Measurements from ENCODE around the gene BBS9.

The BBS9 gene

DNA sequence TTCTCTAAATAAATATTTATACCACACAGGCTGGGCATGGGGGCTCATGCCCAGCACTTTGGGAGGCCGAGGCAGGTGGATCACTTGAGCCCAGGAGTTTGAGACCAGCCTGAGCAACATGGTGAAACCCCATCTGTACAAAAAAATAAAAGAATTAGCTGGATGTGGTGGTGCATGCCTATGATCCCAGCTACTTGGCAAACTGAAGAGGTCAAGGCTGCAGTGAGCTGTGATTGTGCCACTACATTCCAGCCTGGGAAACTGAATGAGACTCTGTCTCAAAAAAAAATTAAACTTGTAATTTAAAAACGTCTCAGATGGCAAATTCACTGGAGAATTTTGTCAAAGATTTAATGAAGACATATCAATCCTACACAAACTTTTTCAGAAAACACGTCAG is 498.4 kb downstream of the BBS9 start:
- DNase-seq, result no peak

DNA sequence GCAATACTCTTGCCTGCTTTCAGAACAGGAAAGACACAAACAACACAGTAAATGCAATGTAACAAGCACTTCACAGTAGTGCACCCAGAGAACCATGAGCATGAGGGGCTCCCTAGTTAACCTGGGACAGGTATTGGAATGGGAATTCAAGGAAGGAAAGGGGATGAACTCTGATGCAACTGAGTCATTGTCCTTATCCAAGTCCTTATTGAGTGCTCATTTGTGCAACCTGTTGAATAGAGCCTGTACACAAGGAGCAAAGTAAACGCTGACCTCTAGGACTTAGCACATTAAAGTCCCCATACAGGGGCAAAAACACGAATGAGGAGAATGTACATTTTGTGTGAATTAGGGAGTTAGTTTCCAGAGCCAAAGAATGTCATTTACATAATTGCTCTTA is 499.5 kb downstream of the BBS9 start:
- DNase-seq, result no peak

DNA sequence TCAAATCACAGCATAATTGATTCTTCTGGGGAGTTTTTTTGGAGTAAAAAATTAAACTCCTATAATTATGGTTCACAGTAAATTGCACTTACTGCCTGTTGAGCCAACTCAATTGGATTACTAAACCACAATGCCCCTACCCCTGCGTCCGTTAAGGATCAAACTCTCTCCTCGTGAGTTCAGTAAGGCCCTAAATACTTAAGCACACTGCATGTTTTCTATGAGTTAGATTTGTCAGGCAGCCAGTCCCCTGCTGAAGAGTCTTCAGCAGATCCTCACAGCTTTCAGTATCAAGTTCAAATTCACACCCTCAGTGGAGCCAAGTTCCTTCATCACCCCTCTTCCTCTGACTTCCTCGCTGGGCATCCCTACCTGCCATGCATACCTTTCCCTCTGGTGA is 501.0 kb downstream of the BBS9 start:
- DNase-seq, result no peak

DNA sequence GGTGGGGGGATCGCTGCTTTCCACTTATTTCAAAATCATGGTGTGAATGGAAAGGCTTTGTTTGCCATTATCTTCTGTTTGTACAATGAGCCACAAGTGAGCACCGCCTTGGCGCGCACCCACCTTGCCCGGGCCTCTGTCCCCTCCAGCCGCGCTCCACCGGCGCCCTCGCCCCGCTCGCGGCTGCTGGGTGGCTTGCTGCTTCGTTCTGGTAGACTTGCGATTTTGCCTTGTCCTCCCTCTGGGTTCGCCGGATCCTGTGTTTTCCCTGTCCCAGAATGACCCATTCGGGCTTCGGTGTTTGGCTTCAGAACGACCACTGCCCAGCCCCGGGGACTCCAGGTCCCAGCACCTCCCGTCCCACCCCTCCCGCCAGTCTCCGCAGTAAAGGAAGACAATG is 503.0 kb downstream of the BBS9 start:
- DNase-seq, result no peak

DNA sequence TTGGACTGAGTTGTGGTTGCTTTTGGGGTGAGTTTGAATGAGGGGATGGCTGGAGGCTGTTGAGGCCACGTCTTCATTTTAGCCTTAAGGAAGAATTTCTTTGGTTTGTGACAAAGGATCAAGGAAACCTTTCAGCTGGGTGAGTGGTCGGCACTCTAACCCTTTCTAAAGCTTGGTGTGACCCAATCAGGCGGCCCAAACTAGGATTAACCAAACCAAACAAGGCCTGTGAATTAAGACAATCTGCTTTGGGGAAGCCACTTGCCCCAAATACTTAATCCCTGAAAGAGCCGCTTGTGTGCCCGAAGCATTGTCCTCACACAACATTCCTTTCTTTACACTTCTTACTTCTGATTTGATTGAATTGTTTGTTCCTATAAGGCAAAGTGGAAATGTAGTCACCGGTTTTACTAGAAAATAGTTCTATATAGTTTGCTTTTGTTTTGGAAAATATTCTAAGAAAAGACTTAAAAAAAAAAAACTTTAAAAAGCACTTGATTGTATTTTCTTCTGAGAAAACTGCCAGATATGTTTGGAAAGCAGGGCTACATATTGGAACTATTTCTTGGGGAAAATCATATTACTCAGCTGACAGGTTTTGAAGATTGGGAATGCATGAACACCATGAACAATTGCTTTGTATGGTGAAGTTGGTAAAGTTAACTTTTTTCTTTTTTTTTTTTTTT is 503.6 kb downstream of the BBS9 start:
- DNase-seq, result no peak

DNA sequence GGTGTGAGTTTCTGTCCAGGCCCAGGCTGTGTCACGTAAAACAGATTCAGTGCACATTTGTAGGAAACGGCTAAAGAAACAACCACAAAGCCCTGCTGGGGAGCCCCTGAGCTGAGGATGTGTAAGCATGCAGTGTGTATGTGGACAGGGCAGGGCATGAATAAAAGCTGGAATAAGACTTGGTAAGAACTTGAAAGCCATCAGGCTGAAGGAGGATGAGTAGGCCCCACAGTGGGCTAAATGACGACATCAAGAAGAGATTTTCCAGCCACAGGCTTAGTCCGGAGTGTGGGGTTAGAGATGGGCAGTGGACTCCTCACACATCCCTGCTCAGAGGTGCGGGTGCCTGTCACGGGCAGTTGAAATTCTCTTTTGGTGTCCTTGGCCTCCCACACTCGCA is 505.2 kb downstream of the BBS9 start:
- no peak for DNase-seq

DNA sequence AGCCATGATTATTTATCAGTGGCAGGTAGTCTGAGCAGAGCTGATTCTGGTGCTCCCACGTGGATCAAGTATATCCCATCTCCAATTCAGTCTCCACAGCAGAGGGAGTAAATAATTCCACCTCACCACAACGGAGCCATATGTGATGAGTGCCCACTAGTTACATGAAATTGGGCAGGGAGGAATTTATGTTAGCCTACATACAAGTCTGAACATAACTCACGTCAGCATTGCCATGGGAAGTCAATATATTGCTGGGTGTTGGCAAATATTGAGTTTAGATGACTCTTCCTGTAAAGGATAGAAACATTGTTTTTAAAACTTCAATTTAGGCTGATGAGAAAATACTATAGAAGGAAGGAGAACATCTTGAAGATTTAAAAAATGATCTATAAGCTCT is 507.0 kb downstream of the BBS9 start:
- DNase-seq, result no peak

DNA sequence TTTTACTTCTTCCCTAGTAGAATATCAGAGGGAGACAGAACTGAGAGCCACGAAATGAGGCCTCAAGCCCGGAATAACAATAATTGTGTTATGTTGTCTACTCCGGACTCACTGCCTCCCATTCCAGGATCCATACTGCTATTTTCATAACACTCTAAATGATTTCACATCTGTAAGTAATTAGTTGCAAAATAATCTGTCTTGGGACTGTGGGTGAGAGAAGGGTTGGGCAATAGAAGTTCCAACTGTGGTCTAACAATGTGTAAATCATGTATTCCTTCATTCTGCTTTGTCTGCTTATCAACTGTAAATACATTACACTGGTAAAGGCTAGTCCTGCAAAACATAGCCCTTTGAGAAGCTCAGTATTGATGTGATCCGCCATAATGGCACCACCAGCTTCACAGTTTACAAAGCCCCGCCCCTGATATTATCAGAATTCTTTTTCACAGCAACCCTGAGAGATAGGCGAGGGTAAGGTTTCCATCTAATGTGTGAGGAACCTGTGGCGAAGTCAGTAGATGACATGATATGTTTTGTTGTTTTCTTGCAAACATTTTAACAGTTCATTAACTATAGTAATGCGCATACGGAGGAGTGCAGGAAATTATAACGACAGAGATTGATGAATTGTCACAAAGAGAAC is 510.3 kb downstream of the BBS9 start:
- DNase-seq, result no peak

DNA sequence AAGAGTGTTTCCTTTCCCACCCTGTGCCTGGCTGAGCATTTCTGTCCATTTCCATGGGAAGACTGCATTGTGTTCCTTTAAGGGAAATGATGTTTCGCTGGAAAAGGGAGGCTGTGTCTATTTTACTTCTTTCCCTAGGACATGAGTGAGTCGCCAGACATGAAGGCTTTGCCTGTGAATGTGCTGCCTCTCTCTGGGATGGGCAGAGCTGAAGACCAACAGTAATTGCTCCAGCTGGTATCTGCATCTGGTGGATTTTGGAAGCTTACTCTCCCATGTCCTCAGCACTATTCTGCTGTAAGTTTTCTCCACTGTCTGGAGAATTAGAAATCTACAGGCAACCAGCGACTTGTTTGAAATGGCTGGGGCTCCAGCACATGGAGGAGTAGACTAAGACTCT is 511.4 kb downstream of the BBS9 start:
- DNase-seq, result no peak

DNA sequence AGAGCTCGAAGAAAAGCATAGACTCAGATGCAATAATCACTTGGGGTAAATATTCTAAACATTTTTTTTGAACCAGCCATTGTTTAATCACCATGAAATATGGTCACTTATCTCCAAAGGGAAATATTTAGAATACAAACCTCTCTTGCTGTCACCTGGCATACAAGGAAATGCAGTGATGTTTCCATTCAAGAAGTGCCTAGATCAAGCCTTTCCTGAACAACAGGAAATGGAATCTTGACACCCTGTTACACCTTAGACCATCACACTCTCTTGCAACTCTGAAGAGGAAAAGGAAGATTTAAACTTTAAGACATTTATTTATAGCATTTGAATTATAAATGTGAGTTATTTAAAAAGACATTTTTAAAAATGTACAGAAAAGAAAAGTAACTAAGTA is 512.9 kb downstream of the BBS9 start:
- no peak for DNase-seq

DNA sequence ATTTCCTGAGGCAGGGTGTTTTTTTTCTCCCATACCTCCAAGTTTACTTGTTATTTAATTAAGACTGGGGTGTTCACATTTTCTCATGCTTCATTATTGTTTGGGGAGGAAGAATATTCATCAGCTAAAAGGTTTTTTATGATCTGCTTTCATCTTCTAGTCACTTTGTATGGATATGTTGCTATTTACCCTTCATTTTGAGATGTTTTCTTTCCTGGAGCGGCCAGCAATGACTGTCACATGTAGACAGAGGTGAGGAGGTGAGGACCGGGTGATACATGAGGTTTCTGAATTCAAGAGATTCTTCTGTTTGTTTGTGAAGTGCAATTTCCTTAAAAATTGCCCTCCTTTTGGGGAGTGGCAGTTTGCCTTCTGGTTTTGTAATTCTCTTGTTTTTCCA is 514.2 kb downstream of the BBS9 start:
- DNase-seq, result no peak

DNA sequence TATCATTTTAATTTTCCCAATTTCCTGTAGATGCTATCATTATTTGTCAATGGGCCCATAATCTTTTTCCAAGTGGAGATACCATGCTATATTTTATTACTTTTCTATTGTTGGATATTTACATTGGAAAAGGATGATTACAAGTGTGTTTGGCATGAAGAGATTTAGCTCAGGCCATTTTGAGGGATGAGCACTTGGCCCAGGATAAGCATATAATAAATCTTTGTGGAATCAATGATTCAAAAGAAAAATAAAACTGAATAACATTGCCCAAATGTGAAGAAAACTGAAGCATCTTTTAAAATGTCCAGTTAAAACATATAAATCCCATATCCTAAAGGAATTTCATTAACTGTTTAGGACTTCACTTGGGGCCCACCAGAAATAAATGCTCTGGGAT is 515.1 kb downstream of the BBS9 start:
- no peak for DNase-seq

DNA sequence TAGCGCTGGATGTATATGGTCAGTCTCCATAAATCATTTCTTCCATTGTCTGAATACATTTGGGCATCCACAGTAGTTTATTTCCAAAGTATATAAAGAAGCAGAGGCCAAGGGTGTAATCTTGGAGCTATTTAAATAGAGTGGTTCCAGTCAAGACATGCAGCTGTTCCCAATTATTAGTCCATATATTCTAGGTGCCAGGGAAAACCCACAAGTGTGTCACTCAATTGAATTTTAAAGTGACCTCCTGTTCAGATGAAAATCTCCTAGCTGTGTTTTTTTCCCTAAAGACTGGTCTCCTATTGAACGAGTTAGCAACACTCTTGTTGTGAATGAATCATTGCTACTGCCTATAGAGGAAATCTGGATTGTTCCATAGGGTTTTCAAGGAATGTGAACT is 515.7 kb downstream of the BBS9 start:
- no peak for DNase-seq

DNA sequence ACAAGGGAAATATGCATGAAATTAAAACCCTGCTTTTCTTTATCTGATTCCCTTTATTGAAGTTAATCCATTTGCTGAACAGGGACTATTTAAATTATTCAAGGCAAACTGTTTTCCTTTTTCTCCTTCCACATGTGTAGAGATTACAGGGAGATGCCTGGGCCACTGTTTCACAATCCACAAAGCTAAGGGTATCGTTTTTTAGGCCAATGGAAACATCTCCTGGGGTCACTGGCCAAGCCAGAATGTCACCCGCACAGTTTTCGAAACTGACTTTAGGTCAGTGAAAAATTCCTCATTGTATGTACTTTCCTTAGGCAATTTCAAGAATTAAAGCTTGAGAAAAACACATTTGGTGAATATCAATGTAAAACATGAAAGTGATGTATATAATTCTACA is 516.8 kb downstream of the BBS9 start:
- no peak for DNase-seq

DNA sequence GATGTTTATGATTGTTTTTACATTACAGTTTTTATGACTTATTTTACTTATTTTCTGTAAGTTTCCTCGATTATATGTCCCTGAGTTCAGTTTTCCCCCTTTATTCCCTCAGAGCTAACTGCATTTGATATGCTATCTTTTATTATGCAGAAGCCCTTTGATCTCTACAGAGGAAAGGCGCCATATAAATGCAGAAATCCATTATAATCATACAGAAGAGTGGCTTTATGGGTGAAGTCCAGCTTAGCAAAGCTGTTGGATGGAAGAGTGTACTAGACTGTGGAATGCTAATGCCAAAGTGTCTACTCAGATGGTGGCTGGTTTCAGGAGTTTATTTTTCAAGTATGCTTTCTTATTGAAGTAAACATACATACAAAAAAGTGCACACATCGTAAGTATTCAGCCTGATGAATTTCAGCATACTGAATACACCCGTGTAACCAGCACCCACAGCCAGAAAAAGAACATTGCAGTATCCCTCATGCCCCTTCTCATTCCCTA is 517.6 kb downstream of the BBS9 start:
- no peak for DNase-seq

DNA sequence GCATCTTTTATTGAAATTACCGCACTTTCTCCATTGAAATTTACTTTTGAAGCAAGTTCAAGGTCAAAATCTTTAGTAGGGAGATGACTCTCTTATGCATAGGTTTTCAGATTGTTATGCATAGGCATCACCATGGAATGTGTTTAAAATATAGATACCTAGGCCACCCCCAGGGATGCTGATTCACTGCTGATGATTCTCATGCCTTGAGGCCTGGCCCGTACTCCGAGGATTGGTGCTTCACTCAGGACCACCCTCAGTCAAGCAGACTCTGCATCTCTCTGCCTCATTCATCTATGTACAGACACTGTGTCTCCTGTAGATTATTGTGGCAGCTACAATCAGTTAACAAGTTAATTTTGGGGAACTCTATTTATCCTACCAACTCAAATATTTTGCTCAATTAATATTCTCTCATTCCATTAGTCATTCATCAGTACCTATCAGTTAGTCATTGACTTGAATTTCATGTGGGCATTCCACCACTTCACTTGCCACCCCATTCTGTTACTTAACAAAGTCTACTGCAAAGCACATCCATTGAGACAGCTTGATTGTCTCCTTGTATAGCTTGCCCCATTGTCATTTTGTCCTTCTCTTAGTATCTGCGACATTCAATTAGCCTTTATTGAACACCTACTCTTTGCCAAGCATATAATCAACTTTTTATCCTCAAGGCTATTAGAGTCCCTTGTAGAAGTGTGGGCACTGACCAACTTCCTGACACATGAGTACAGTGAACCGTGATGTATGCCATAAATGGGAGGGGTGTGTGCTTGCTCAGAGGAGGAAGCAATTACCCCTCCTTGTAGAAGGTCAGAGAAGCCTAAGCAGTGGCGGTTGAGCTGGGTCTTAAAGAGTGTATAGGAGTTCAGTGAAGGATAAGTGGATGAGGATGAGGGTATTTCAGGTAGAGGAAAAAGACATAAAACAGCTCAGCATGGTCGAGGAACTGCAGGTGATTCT is 520.4 kb downstream of the BBS9 start:
- DNase-seq, result no peak

DNA sequence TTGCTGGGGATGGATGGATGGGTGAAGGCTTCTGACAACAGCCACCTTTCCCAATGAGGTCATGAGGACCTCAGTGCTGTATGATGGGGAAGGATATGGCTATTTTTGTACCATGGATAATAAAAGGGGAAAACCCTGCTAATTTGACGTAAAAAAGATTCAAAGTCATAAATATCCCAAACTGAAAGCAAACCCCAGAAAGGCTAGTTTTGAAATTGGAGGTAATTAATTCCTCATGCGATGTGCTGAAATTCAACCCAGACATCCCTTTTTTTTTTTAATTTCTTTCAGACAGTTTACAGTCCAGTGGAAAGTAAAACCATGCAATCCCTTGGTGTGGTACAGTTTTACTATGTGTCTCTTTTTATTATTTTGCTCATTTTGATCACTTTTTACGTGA is 521.5 kb downstream of the BBS9 start:
- DNase-seq, result no peak

DNA sequence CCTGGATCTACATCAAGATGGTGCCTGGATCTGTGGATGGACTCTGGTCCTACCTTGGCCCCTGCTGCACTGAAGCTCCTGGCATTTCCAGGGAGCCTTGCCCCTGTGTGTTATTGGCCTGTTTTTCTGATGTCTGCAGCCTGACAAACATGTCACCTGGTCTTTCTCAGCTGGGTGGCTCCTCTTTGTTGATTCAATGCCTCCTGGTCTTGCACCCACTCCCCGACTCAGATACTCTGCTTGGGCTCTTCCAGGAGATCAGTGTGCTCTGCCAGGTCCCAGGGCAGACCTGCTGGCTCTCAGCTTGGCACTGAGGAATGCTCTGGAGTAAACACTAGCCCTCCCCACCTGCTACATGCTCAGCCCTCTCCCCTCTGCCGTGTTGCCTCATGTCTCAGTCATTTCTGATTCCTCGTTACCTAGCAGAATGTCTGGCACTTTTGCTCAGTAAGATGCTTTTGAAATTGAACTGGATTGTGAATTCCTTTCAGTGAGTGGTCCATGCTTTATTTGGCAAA is 522.7 kb downstream of the BBS9 start:
- no peak for DNase-seq

DNA sequence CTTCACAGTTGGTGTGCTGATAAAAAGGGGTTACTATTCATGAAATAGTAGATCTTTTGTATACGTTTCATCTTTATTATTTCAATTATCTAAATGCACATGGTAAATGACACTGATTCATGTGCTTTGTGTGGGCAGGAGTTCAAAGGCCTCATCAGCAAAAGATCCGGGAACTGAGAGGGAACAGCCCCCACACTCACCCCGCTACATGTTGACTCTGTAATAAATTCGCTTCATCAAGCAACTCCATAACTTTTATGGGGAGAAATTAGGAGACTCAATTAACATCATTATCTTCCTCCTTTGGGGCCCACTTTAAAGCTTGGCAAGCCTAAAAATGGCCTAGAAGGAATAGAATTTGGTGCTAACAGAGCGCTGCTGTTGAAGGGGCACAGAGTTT is 525.3 kb downstream of the BBS9 start:
- no peak for DNase-seq

Measured in NCI-H1105 (cell line).